HepG2 (cell line): ENCODE data around the gene SIX5. TPM values are rescaled to one million over a fixed set of nuclear protein-coding genes. Genes with fewer than 3 reads are reported as not detected.

Experiments
- ARNTL ChIP-seq: sonication (generic); formaldehyde crosslinking; IDR thresholded peaks from 2 replicates; pipeline ENCODE4 v1.4.0; 2020; ENCODE audit warnings: mild to moderate bottlenecking, missing genetic modification reagents
- CEBPB ChIP-seq: IDR thresholded peaks from 2 replicates; pipeline ENCODE4 v1.6.1; 2011; ENCODE audit warnings: low read depth, low read length, improper control_type of control experiment, borderline replicate concordance
- DZIP1 ChIP-seq: sonication (generic); formaldehyde crosslinking; IDR thresholded peaks from 2 replicates; pipeline ENCODE4 v1.5.0; 2020; ENCODE audit warnings: mild to moderate bottlenecking, missing genetic modification reagents
- HDAC1 ChIP-seq: sonication (generic); formaldehyde crosslinking; IDR thresholded peaks from 2 replicates; pipeline ENCODE4 v1.5.1; 2020; ENCODE audit warnings: mild to moderate bottlenecking, missing genetic modification reagents
- HINFP ChIP-seq: sonication (generic); formaldehyde crosslinking; IDR thresholded peaks from 2 replicates; pipeline ENCODE4 v1.4.0; 2020; ENCODE audit warnings: low read depth, mild to moderate bottlenecking, missing genetic modification reagents
- IKZF4 ChIP-seq: sonication (generic); formaldehyde crosslinking; IDR thresholded peaks from 2 replicates; pipeline ENCODE4 v1.5.1; 2020; ENCODE audit warnings: borderline replicate concordance, mild to moderate bottlenecking, low read depth, missing genetic modification reagents; ENCODE audit errors: not compliant biosample characterization
- IKZF5 ChIP-seq: IDR thresholded peaks from 2 replicates; pipeline ENCODE4 v1.6.1; 2018; ENCODE audit warnings: missing genetic modification reagents, mild to moderate bottlenecking, missing compliant biosample characterization
- IRX3 ChIP-seq: sonication (generic); formaldehyde crosslinking; IDR thresholded peaks from 2 replicates; pipeline ENCODE4 v1.8.1; 2023; ENCODE audit warnings: mild to moderate bottlenecking, low read depth, missing genetic modification reagents, borderline replicate concordance
- KMT2B ChIP-seq: IDR thresholded peaks from 2 replicates; pipeline ENCODE4 v1.6.1; 2016; ENCODE audit warnings: missing genetic modification reagents, missing compliant biosample characterization
- MTF2 ChIP-seq: sonication (generic); formaldehyde crosslinking; IDR thresholded peaks from 2 replicates; pipeline ENCODE4 v1.5.0; 2020; ENCODE audit warnings: missing genetic modification reagents, borderline replicate concordance
- PBX3 ChIP-seq: sonication (generic); formaldehyde crosslinking; IDR thresholded peaks from 2 replicates; pipeline ENCODE4 v1.8.1; 2023; ENCODE audit warnings: missing genetic modification reagents, inconsistent platforms, borderline replicate concordance
- SP140L ChIP-seq: sonication (generic); formaldehyde crosslinking; IDR thresholded peaks from 2 replicates; pipeline ENCODE4 v1.4.0; 2020; ENCODE audit warnings: missing genetic modification reagents, borderline replicate concordance
- TAF1 ChIP-seq: sonication (generic); formaldehyde crosslinking; IDR thresholded peaks from 2 replicates; pipeline ENCODE4 v1.4.0; 2020; ENCODE audit warnings: missing genetic modification reagents
- ZC3H13 ChIP-seq: sonication (generic); formaldehyde crosslinking; IDR thresholded peaks from 2 replicates; pipeline ENCODE4 v1.8.1; 2023; ENCODE audit warnings: mild to moderate bottlenecking, missing genetic modification reagents, moderate library complexity
- ZEB1 ChIP-seq: IDR thresholded peaks from 2 replicates; pipeline ENCODE4 v1.6.1; 2012; ENCODE audit warnings: mild to moderate bottlenecking, low read depth, inconsistent platforms; ENCODE audit not compliant: insufficient replicate concordance
- ZNF292 ChIP-seq: sonication (generic); formaldehyde crosslinking; IDR thresholded peaks from 2 replicates; pipeline ENCODE4 v1.8.1; 2022; ENCODE audit warnings: mild to moderate bottlenecking, low read depth, missing genetic modification reagents, borderline replicate concordance
- ZNF44 ChIP-seq: sonication (generic); formaldehyde crosslinking; IDR thresholded peaks from 2 replicates; pipeline ENCODE4 v1.5.1; 2020; ENCODE audit warnings: mild to moderate bottlenecking, missing genetic modification reagents
- ZNF543 ChIP-seq: sonication (generic); formaldehyde crosslinking; IDR thresholded peaks from 2 replicates; pipeline ENCODE4 v1.4.0; 2020; ENCODE audit warnings: mild to moderate bottlenecking, missing genetic modification reagents
- ZNF550 ChIP-seq: sonication (generic); formaldehyde crosslinking; IDR thresholded peaks from 2 replicates; pipeline ENCODE4 v1.4.0; 2020; ENCODE audit warnings: mild to moderate bottlenecking, missing genetic modification reagents, borderline replicate concordance
- ZNF772 ChIP-seq: sonication (generic); formaldehyde crosslinking; IDR thresholded peaks from 2 replicates; pipeline ENCODE4 v1.5.0; 2020; ENCODE audit warnings: mild to moderate bottlenecking, missing genetic modification reagents
- polyA plus RNA-seq, 8 experiments: library from polyadenylated mRNA; depleted of rRNA in 3 of 8; stranded (reverse) in 7 of 8; unstranded in 1 of 8; fragments of >200 nt; fragmentation: Illumina TruSeq in 4 of 8; extraction: Trizol in 4 of 8; gene quantifications; 2 replicates each; pipeline versions ENCODE4 v1.2.1 to v1.2.3, GENCODE V29; 2011 to 2016; ENCODE audit warnings: low read depth in 4 of 8, missing spikeins in 1 of 8, mixed read lengths in 1 of 8; ENCODE audit not compliant: insufficient read depth in 1 of 8
- total RNA-seq, 5 experiments: library from RNA; depleted of rRNA; stranded (reverse); fragments of >200 nt; fragmentation: Illumina TruSeq; extraction: Trizol; gene quantifications; 2 replicates each; pipeline ENCODE4 v1.2.3, GENCODE V29; 2016; ENCODE audit warnings: low read depth in 1 of 5

The SIX5 gene
- total and polyA plus RNA-seq, 2 of the 13 experiments (the other 11 are each of a cell fraction or from before 2014, with no cell fraction given) = 7.7 to 10.5 TPM

- TF ChIP-seq CEBPB = no peak
- peak; percentile 71 for TF ChIP-seq TAF1 (CRISPR knock-in tag)
- TF ChIP-seq PBX3 = 0 out of 2 replicates have a peak, but pooled peaks have one; percentile 21
- no peak for TF ChIP-seq SP140L
- TF ChIP-seq MTF2 (CRISPR knock-in tag) = peak; percentile 62; the same call in 1 of the 2 replicates
- no peak for TF ChIP-seq ZEB1
- TF ChIP-seq ZNF772 = no peak
- peak; percentile 89 for TF ChIP-seq IKZF5
- no peak for TF ChIP-seq HINFP (CRISPR knock-in tag)
- no peak; the same call in none of the 2 replicates for TF ChIP-seq IRX3 (CRISPR knock-in tag)
- TF ChIP-seq ZNF292 (CRISPR knock-in tag) = peak; percentile 48; the same call in 1 of the 2 replicates
- TF ChIP-seq KMT2B (CRISPR knock-in tag) = peak; percentile 66
- TF ChIP-seq ZNF550 (CRISPR knock-in tag) = no peak
- peak; percentile 67 for TF ChIP-seq ARNTL (CRISPR knock-in tag)
- peak; percentile 86 for TF ChIP-seq HDAC1 (CRISPR knock-in tag)
- TF ChIP-seq ZNF543 = no peak
- peak; percentile 14 for TF ChIP-seq IKZF4
- peak; percentile 94 for TF ChIP-seq ZNF44 (CRISPR knock-in tag)
- peak; percentile 99 for TF ChIP-seq ZC3H13 (CRISPR knock-in tag)
- no peak for TF ChIP-seq DZIP1
These were observed 1.4 kb upstream of the SIX5 start (continued) for GRCh38 chr19:45770192-45771101.
